Stimulated activated CD8-positive, alpha-beta memory T cell treated with anti-CD3 and anti-CD28 coated beads, Interleukin-4, amount 100 ng/mL, for 4 hours (primary cell): ENCODE measurements around the gene TNN.

Experiments
- DNase-seq, 2 donors: peaks; one replicate each; pipeline ENCODE4 v3.0.0-alpha.2; 2020; ENCODE audit warnings: low read depth in 2 of 2, low spot score in 1 of 2

TNN gene

GRCh38 chr1:175146529-175147213 is 79.0 kb downstream of the TNN start:
- DNase-seq: peak; percentile 36 to 52

GRCh38 chr1:175147569-175147968 is 79.9 kb downstream of the TNN start:
- no peak for DNase-seq

- no peak for DNase-seq
Measured at GRCh38 chr1:175148068-175148467, 80.4 kb downstream of the TNN start.

- DNase-seq: no peak
Measured at GRCh38 chr1:175150596-175151319, 83.1 kb downstream of the TNN start.

GRCh38 chr1:175152006-175152652 is 84.5 kb downstream of the TNN start:
- DNase-seq: peak; percentile 35 to 52

GRCh38 chr1:175154629-175155472 is 87.2 kb downstream of the TNN start:
- peak; percentile 30 to 55 for DNase-seq

- no peak for DNase-seq
Measured at GRCh38 chr1:175155473-175155856, 87.8 kb downstream of the TNN start.

GRCh38 chr1:175155936-175156335 is 88.3 kb downstream of the TNN start:
- no peak for DNase-seq

GRCh38 chr1:175157200-175157599 is 89.6 kb downstream of the TNN start:
- DNase-seq: no peak

GRCh38 chr1:175158170-175158591 is 90.5 kb downstream of the TNN start:
- no peak for DNase-seq

- DNase-seq: no peak
Measured at GRCh38 chr1:175162955-175163354, 95.3 kb downstream of the TNN start.

- no peak for DNase-seq
Measured at GRCh38 chr1:175163702-175164101, 96.1 kb downstream of the TNN start.

GRCh38 chr1:175164751-175165150 is 97.1 kb downstream of the TNN start:
- no peak for DNase-seq

- DNase-seq: no peak
Measured at GRCh38 chr1:175166746-175167145, 99.1 kb downstream of the TNN start.

- DNase-seq: no peak
Measured at GRCh38 chr1:175167861-175168260, 100.2 kb downstream of the TNN start.

- no peak for DNase-seq
Measured at GRCh38 chr1:175168782-175169181, 101.1 kb downstream of the TNN start.

- DNase-seq: no peak
Measured at GRCh38 chr1:175169286-175170018, 101.8 kb downstream of the TNN start.

GRCh38 chr1:175171036-175171913 is 103.6 kb downstream of the TNN start:
- no peak for DNase-seq

GRCh38 chr1:175172503-175172902 is 104.9 kb downstream of the TNN start:
- DNase-seq: no peak

- no peak for DNase-seq
Measured at GRCh38 chr1:175173531-175173930, 105.9 kb downstream of the TNN start.
